ENCODE results near the gene NHLRC1.
"Not testable (repeated sequence)": the region's sequence is repeated elsewhere in the genome, so short reads cannot be mapped to it uniquely, and the experiment has no call there.

NHLRC1 gene

GRCh38 chr6:18122128-18123093 lies at the start of gene NHLRC1:
NHLRC1 (minus strand) TSS chr6:18122677; CDS start chr6:18122606, 71 bp downstream.
- peak; percentile 89 for DNase-seq

GRCh38 chr6:18171871-18172270 lies 49.4 kb upstream of the NHLRC1 start:
- no peak for DNase-seq

GRCh38 chr6:18168264-18168663 lies 45.8 kb upstream of the NHLRC1 start:
- DNase-seq, result no peak

GRCh38 chr6:18166312-18167036 lies 44.0 kb upstream of the NHLRC1 start:
- no peak for DNase-seq

GRCh38 chr6:18165751-18166150 lies 43.3 kb upstream of the NHLRC1 start:
- DNase-seq, result no peak

GRCh38 chr6:18162401-18162800 lies 39.9 kb upstream of the NHLRC1 start:
- DNase-seq, result no peak

GRCh38 chr6:18161431-18161830 lies 39.0 kb upstream of the NHLRC1 start:
- no peak for DNase-seq

- no peak for DNase-seq
Measured at GRCh38 chr6:18160911-18161310, 38.4 kb upstream of the NHLRC1 start.

GRCh38 chr6:18155864-18156421 lies 33.5 kb upstream of the NHLRC1 start:
- peak; percentile 50 for DNase-seq

- peak; percentile 99 for DNase-seq
Measured at GRCh38 chr6:18155150-18155863, 32.8 kb upstream of the NHLRC1 start, which contains the start of gene KDM1B. KDM1B (plus strand) TSS chr6:18155422; CDS start chr6:18159896, 4,474 bp downstream.

- DNase-seq, result no peak
Measured at GRCh38 chr6:18154507-18155149, 32.2 kb upstream of the NHLRC1 start, which contains the start of gene TPMT. TPMT (minus strand) TSS chr6:18155077; CDS start chr6:18149127, 5,950 bp downstream.

GRCh38 chr6:18153311-18153703 lies 30.8 kb upstream of the NHLRC1 start:
- DNase-seq, result no peak

- DNase-seq, result no peak
Measured at GRCh38 chr6:18151801-18152200, 29.3 kb upstream of the NHLRC1 start.

- not testable (repeated sequence) for DNase-seq
Measured at GRCh38 chr6:18151391-18151790, 28.9 kb upstream of the NHLRC1 start.

GRCh38 chr6:18148304-18149025 lies 26.0 kb upstream of the NHLRC1 start:
- no peak for DNase-seq

- no peak for DNase-seq
Measured at GRCh38 chr6:18147616-18148015, 25.1 kb upstream of the NHLRC1 start.

GRCh38 chr6:18147160-18147559 lies 24.7 kb upstream of the NHLRC1 start:
- DNase-seq, result no peak

GRCh38 chr6:18142591-18142861 lies 20.0 kb upstream of the NHLRC1 start:
- no peak for DNase-seq

GRCh38 chr6:18141805-18142590 lies 19.5 kb upstream of the NHLRC1 start:
- no peak for DNase-seq

- no peak for DNase-seq
Measured at GRCh38 chr6:18139935-18140621, 17.6 kb upstream of the NHLRC1 start.
